DLD1 (cell line): ENCODE measurements around the gene RNFT1.
"Not testable (repeated sequence)": the region's sequence is repeated elsewhere in the genome, so short reads cannot be mapped to it uniquely, and the experiment has no call there.

ENCODE experiments used
- in situ Hi-C: cut with HindIII; loops from 2 replicates; pipeline ENCODE4 v1.10.0; 2017; ENCODE audit warnings: low sequenced_read_pairs

Gene RNFT1

DNA sequence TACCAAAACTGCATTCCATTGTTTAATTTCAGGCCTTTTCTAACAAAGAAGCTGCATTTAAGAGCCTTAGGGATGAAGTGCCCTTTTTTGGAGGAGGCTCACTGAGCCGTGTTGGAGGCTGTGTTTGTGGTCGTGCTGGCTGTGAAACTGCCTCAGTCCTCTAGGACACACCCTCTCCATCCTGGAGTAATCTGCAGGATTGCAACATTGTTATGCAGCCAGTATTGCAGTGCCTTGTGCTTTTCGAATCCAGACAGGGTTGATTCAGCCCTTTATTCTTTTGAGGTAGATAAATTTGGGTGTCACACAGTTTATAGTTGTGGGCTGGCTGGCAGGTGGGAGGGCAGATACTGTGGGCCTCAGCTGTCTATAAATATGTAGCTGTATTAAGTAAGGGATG lies 33.8 kb downstream of the RNFT1 start:
- in situ Hi-C loops: not testable (repeated sequence)

DNA sequence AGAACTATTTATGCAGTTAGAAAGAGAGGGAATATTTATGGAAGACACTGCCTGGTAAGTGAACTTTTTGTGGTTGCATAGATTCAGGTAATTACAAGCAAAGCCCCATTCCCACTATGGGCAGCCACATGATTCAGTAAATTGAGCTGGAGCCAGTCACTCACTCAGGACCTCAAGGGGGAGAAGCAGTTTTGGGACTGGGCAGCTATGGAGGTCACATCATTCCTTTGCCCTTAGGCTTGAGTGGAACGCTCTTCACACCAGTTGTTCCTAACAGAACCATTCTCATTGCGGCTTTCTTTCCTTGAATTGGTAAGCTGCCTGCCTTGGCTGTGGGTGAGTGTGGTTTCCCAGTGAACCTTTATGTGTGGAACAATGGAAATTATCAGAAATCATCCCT lies 34.4 kb downstream of the RNFT1 start:
- in situ Hi-C loops: not testable (repeated sequence)

DNA sequence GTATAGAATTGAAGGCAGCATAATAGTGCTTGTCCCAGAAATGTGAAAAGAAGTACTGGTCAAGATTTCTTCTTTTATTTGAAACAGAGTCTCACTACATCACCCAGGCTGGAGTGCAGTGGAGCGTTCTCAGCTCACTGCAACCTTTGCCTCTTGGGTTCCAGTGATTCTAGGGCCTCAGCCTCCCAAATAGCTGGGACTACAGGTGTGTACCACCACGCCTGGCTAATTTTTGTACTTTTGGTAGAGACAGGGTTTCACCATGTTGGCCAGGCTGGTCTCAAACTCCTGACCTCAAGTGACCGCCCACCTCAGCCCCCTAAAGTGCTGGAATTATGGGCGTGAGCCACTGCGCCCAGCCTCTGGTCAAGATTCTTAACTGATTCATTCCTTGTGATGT lies 43.9 kb downstream of the RNFT1 start:
- in situ Hi-C loops: not testable (repeated sequence)

DNA sequence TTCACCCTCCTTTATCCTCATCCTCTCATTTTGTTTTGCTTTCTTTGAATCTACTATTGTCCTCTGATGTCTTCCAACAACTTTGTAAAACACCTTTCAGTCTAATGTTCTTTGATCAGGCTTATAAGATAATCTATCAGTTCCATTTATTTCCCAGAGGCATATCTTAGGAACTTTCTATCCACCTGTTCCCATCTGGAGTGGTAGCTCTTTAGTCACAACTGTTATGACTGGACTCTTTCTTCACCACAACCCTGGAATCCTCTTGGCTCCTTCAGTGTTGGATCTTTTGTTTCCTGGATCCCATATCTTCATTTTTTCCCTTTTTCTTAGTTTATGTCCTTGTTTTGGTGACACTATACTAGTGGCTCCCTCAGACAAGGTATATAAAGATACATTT lies 48.1 kb downstream of the RNFT1 start:
- in situ Hi-C loops: no loop called here

DNA sequence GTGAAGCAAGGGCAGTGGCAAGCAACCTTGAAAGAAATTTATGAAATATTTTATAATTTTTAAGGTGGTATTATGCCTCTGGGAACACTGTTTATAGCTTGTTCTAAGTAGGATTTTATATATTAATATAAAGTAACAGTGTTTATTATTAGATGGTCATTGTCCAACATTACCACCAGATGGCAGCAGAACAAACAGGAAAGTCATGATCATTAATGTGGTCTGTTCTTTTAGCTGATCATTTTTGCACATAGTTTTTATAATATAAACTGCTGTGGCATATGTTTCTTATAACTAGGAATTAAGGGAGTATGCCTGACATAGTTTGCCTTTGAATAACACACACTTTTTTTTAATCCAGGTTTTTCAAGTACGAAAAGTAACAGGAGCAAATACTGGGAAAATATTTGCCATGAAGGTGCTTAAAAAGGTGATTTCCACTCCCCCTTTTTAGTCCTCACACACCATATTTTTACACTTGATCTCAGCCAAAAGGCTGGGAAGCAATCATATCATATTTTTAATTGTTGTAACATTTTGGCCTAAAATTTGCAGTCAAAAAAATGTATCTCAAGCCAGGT lies 50.2 kb downstream of the RNFT1 start:
- in situ Hi-C loops: no loop called here

DNA sequence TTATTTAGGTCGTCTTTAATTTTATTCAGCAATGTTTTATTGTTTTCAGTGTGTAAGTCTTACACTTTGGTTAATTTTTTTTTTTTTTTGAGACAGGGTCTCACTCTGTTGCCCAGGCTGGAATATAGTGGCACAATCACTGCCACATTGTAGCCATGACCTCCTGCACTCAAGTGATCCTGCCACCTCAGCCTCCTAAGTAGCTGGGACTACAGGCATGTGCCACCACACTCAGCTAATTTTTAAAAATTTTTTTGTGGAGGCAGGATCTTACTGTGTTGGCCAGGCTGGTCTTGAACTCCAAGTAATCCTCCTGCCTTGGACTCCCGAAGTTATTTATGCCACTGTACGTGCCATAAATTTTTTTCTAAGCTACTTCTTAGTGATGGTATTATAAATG lies 57.1 kb downstream of the RNFT1 start:
- in situ Hi-C loops: no loop called here

DNA sequence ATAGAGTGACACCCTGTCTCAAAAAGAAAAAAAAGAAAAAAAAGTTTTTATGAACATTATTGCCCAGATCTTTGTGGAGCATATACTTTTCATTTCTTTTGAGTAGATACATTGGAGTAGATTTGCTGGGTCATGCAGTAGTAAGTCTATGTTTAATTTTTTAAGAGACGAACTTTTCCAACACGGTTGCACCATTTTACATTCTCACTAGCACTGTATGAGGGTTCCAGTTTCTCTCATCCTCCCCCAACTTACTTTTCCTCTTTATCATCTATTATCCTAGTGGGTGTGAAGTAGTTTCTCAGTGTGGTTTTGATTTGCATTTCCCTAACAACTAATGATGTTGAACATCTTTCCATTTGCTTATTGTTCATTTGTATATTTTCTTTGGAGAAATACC lies 61.1 kb downstream of the RNFT1 start:
- in situ Hi-C loops: no loop called here
